Measurements from ENCODE around the gene GNA15.
"Not testable (repeated sequence)": the region's sequence is repeated elsewhere in the genome, so short reads cannot be mapped to it uniquely, and the experiment has no call there.

The GNA15 gene

GRCh38 chr19:3150739-3151329, 15.0 kb downstream of the GNA15 start:
- no peak for DNase-seq

DNA sequence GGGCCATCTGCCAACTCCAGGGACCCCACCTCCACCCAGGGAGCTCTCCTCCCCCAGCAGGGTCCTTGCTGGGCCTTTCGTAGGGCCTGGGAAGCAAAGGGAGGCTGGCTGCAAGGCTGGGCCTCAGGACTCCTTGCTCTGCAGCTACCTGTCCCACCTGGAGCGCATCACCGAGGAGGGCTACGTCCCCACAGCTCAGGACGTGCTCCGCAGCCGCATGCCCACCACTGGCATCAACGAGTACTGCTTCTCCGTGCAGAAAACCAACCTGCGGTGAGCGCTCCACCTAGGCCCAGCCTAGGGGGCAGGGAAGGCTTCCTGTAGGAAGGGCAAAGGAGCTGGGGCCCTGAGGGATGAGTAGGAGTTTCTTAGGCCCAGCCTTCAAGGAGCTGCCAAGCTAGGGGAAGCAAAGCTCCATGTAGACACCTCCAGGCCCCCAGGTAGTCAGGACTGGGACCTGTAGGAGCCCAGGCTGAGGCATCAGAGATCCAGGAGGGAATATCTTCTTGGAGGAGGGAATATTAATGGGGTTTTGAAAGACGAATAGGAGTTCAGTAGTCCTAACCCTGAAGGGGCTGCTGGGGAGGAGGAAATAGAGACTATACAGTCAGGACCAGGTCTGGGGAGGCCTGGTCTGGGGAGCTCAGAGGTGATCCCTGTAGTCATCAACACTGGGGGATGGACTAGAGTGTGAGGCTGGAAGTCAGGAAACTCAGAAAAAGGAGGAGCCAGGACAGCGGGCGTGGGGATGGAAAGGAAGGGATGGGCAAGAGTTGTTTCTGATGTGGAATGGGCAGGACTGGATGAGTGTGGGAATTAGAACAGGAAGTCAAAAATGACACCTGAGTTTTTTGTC, 16.0 kb downstream of the GNA15 start:
- peak; percentile 20 for DNase-seq

DNA sequence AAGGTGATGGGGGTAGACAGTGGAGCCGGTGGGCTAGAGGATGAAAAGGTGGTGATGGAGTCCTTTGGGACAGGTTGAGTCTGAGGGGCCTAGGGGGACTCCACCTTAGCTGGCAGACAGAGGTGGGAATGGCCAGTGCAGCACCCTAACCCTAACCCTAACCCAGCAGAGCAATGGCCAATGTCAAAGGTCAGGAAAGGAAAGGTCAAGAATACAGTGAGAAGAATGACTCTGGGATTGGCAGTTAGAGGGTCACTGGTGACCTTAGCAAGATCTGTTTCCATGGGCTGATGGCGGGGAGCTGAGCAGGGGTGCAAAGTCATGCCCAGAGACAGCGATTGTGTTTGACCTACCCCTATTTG, 16.6 kb downstream of the GNA15 start:
- DNase-seq, result no peak

- no peak for DNase-seq
These were observed 17.7 kb downstream of the GNA15 start for GRCh38 chr19:3153286-3154230.

- DNase-seq, result not testable (repeated sequence)
These were observed 18.6 kb downstream of the GNA15 start for GRCh38 chr19:3154447-3154846.

DNA sequence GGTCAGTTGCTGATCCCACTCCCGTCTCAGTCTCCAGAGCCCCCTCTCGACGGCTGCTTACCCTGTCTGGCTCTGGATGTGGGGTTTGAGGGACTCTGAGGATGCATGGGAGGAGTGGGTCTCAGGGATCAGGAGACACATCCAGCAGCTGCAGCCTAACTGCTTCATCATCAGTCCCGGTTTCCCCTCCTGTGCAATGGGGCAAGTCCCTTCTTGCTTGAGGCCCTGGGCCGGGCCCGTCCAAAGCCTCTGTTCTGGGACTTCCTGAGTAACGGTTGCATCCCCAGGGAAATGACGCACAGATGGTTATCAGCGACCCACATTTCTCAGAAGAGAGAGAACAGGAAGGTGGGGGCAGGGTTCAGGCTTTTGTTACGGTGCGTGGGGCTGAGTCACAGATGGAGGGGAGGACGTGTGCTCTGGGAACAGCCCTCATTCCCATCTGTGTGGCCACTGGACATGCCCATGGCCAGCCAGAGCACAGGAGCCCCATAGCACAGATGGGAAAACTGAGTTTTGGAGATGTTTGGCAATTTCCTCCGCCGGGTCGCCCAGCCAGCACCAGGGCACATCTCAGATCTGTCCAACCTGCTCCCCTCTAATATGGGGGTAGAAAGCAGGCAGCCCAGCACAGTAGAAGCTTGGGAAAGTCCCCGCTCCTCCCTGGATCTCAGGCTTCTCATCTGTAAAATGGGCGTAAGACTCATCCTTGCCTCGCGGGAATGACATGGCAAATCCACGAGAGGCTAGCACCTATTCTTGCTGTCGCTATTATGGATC, 19.3 kb downstream of the GNA15 start:
- DNase-seq, result peak; percentile 98

GRCh38 chr19:3157096-3157845, 21.4 kb downstream of the GNA15 start:
- DNase-seq, result no peak

DNA sequence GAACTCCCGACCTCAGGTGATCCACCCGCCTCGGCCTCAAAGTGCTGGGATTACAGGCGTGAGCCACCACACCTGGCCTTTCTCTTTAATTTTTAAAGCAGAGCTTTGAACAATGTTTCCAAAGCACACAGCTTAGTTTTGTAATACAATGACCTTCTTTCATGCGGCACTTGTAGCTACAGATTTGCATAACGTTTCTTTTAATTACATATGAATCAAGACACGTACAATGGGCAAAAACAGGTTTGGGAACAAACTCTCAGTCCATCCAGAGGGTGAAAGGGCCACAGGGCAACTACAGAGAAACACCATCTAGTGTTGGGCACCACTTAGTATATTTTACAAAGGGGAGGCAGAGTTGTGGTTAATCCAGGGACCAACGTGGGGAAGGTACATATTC, 23.7 kb downstream of the GNA15 start:
- DNase-seq, result no peak

- DNase-seq, result no peak
These were observed 24.4 kb downstream of the GNA15 start for GRCh38 chr19:3160219-3160618.

DNA sequence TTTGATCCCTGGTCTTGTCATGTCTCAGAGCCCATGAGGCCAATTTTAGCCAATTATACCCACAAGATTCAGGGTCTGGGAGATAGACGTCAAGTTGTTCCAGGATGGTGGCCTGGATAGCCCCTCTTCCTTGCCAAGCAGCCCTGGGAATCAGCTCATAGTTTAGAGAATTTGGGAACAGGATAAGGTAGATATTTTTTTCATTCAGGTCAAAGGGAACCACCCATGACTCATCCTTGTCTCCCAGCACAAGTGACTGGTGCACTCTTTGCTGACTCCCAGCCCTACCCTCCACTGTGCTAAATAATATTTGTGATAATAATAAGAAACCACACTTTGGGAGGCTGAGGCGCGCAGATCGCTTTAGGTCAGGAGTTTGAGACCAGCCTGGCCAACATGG, 25.6 kb downstream of the GNA15 start:
- DNase-seq, result peak; percentile 38

DNA sequence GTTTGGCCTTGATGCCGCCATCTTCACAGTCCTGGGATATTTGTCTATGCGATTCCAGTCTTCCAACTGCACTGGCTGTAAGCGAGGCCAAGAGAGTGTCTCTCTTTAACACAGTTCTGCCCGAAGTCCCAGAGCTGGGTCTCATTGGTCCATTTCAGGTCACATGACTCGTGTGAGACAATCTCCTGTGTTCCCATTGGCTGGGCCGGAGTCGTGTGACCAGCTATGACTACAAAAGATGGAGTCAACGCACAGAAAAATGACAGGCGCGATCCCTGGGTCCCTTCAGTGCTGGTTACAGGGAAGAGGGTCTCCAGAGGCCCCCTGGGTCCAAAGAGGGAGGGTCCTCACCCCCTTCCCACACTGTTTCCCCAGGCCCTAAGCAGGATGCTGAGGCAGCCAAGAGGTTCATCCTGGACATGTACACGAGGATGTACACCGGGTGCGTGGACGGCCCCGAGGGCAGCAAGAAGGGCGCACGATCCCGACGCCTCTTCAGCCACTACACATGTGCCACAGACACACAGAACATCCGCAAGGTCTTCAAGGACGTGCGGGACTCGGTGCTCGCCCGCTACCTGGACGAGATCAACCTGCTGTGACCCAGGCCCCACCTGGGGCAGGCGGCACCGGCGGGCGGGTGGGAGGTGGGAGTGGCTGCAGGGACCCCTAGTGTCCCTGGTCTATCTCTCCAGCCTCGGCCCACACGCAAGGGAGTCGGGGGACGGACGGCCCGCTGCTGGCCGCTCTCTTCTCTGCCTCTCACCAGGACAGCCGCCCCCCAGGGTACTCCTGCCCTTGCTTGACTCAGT, 26.8 kb downstream of the GNA15 start:
- no peak for DNase-seq

- DNase-seq, result peak; percentile 43
These were observed 27.5 kb downstream of the GNA15 start for GRCh38 chr19:3163230-3163886.

GRCh38 chr19:3163943-3164342, 28.1 kb downstream of the GNA15 start:
- no peak for DNase-seq

DNA sequence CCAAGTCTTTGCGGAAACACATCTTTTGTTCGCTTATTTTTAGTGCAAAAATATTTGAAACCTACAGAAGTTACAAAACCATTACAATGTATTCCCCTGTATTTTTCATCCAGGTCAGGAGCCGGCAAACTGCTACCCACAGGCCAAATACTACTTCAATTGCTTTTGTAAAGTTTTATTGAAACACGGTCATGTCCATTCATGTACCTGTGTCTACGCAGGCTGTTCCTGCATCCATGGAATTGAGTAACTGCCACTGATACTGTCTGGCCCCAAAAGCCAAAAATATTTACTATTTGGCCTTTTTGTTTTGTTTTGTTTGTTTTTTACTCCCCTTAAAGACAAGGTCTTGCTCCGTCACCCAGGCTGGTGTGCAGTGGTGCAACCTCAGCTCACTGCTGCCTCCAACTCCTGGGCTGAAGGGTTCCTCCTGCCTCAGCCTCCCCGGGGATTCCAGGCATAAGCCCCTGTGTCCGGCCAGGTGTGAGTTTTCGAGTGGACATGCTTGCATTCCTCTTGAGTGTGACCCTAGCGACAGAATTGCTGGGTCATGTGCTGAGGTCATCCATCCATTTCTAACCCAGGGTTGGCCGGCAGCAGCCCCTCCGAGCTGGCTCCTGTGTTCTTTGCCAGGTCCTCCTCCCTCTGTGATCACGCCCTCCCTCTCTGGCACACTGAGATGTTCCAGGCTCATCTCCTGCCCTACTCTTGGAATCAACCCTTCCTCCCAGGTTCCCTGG, 31.9 kb downstream of the GNA15 start:
- DNase-seq, result no peak

DNA sequence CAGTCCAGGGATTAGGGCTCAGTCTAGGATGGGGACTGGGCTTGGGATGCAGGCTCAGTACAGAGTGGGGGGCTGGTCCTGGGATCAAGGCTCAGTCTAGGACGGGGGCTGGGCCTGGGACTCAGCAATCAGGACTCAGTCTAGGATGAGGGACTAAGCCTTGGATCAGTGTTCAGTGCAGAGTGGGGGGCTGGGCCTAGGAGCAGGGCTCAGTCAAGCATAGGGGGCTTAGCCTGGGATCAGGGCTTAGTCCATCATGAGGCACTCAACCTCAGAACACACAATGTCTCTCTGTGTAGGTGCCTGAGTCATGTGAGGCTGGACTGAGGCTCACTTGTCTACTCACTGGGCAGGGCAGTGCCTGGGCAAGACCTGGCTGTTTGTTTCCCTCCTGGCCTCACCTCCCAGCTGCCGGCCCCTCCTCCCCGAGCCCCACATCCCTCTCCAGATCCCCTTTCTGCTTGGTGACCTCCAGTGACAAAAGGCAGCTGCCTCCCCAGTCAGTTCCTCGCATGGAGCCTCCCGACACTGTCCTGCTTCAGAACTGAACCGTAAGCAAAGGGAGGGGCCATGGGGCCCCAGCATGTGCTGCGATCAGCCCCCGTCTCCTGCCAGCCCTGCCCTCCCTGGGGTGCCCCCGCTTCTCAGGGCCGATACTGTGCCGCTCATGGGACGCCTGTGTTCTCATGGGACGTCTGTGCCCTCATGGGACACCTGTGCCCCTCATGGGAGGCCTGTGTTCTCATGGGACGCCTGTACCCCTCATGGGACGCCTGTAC, 36.2 kb downstream of the GNA15 start:
- DNase-seq, result no peak

DNA sequence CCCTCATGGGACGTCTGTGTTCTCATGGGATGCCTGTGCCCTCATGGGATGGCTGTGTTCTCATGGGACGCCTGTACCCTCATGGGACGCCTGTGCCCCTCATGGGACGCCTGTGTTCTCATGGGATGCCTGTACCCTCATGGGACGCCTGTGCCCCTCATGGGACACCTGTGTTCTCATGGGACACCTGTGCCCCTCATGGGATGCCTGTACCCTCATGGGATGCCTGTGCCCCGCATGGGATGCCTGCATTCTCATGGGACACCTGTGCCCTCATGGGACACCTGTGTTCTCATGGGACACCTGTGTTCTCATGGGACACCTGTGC, 36.8 kb downstream of the GNA15 start:
- not testable (repeated sequence) for DNase-seq

- DNase-seq, result no peak
These were observed 40.2 kb downstream of the GNA15 start for GRCh38 chr19:3175781-3176714.
